ENCODE results near the gene MBNL2. TPM values are rescaled to one million over a fixed set of nuclear protein-coding genes. Genes with fewer than 3 reads are reported as not detected.

The MBNL2 gene
- total and polyA plus RNA-seq, 2 of the 13 experiments (the other 11 are each of a cell fraction or from before 2014, with no cell fraction given): 30.8 to 59.0 TPM

DNA sequence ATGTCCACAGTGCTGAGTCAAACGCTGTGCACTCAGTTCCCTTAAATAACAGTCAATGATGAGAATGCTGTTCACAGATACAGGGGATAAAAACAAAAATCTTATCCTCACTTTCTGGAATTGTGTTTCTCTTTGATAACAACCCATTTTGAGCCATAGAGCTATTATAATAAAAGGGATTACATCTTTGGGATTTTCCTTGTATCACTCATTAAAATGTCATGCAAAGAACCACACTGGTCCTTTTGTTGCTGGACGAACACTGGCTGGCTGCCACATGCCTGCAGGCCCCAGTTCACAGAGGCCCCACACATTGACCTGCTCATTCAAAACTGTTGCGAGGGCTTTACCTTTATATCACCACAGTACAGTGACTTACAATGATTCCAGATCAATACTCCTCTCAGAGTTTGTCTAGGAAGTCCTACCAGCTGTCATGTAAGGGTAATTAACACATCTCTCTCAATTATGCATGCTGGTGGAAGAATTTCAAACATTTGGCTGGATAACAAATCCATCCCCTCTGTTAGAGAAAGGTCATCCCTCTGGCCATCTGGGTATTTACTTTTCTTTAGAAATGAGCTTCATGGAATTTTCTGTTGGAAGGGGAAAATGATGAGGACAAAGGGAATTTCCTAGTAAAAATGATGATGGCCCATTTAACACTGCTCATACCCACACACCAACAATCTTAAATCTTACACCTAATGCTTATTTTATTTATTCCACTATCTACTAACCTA lies 85.9 kb downstream of the MBNL2 start (continued):
- TF ChIP-seq ZNF317 (CRISPR knock-in tag; IDR thresholded peaks at IDR 0.05) (0 out of 2 replicates have a peak, but pooled peaks have one; percentile 31), ZNF577 (CRISPR knock-in tag; IDR thresholded peaks at IDR 0.05; ENCODE audit: borderline replicate concordance, low read depth) (no peak), RARA (CRISPR knock-in tag; IDR thresholded peaks at IDR 0.05) (peak; percentile 25; the same call in 1 of the 2 replicates), SOX5 (CRISPR knock-in tag; IDR thresholded peaks at IDR 0.05; ENCODE audit: borderline replicate concordance) (peak; percentile 68; the same call in 1 of the 2 replicates), SMYD3 (CRISPR knock-in tag; IDR thresholded peaks at IDR 0.05) (0 out of 2 replicates have a peak, but pooled peaks have one; percentile 28), KMT2B (CRISPR knock-in tag; IDR thresholded peaks at IDR 0.05) (peak; percentile 40; the same call in 1 of the 2 replicates), NR2F2 (IDR thresholded peaks at IDR 0.05; ENCODE audit: borderline replicate concordance, low read depth) (peak; percentile 68), NR2F1 (CRISPR knock-in tag; IDR thresholded peaks at IDR 0.05) (peak in 1 of 2 experiments; percentile 72; a peak in 2 of 4 replicates), ZBTB7B (CRISPR knock-in tag; IDR thresholded peaks at IDR 0.05) (0 out of 2 replicates have a peak, but pooled peaks have one; percentile 43), HOXA9 (CRISPR knock-in tag; IDR thresholded peaks at IDR 0.05; ENCODE audit: borderline replicate concordance) (no peak), BCL6 (CRISPR knock-in tag; IDR thresholded peaks at IDR 0.05) (peak; percentile 83), ZMYM4 (CRISPR knock-in tag; IDR thresholded peaks at IDR 0.05) (peak; percentile 38; the same call in 1 of the 2 replicates), TBX2 (CRISPR knock-in tag; IDR thresholded peaks at IDR 0.05; ENCODE audit: borderline replicate concordance) (peak; percentile 93; the same call in 1 of the 2 replicates), TBX3 (IDR thresholded peaks at IDR 0.05; ENCODE audit: borderline replicate concordance) (peak; percentile 80; the same call in 1 of the 2 replicates), SOX6 (IDR thresholded peaks at IDR 0.05) (no peak), SOX6 (CRISPR knock-in tag; IDR thresholded peaks at IDR 0.05) (peak; percentile 85), TCF7 (IDR thresholded peaks at IDR 0.05; ENCODE audit: low read depth) (peak; percentile 39; the same call in 1 of the 2 replicates), MEF2D (CRISPR knock-in tag; IDR thresholded peaks at IDR 0.05) (0 out of 2 replicates have a peak, but pooled peaks have one; percentile 28), FOXJ3 (CRISPR knock-in tag; IDR thresholded peaks at IDR 0.05; ENCODE audit: borderline replicate concordance) (peak; percentile 49; the same call in 1 of the 2 replicates), YEATS2 (CRISPR knock-in tag; IDR thresholded peaks at IDR 0.05; ENCODE audit: borderline replicate concordance) (no peak), MIER3 (CRISPR knock-in tag; IDR thresholded peaks at IDR 0.05; ENCODE audit: borderline replicate concordance) (0 out of 2 replicates have a peak, but pooled peaks have one; percentile 12)
- TF ChIP-seq, protein P1, sequence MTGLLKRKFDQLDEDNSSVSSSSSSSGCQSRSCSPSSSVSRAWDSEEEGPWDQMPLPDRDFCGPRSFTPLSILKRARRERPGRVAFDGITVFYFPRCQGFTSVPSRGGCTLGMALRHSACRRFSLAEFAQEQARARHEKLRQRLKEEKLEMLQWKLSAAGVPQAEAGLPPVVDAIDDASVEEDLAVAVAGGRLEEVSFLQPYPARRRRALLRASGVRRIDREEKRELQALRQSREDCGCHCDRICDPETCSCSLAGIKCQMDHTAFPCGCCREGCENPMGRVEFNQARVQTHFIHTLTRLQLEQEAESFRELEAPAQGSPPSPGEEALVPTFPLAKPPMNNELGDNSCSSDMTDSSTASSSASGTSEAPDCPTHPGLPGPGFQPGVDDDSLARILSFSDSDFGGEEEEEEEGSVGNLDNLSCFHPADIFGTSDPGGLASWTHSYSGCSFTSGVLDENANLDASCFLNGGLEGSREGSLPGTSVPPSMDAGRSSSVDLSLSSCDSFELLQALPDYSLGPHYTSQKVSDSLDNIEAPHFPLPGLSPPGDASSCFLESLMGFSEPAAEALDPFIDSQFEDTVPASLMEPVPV (CRISPR knock-in tag; IDR thresholded peaks at IDR 0.05): 0 out of 2 replicates have a peak, but pooled peaks have one; percentile 26
- TF ChIP-seq, protein P2, sequence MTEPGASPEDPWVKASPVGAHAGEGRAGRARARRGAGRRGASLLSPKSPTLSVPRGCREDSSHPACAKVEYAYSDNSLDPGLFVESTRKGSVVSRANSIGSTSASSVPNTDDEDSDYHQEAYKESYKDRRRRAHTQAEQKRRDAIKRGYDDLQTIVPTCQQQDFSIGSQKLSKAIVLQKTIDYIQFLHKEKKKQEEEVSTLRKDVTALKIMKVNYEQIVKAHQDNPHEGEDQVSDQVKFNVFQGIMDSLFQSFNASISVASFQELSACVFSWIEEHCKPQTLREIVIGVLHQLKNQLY (CRISPR knock-in tag; IDR thresholded peaks at IDR 0.05): peak; percentile 27; the same call in 1 of the 2 replicates
- TF ChIP-seq, protein P3, sequence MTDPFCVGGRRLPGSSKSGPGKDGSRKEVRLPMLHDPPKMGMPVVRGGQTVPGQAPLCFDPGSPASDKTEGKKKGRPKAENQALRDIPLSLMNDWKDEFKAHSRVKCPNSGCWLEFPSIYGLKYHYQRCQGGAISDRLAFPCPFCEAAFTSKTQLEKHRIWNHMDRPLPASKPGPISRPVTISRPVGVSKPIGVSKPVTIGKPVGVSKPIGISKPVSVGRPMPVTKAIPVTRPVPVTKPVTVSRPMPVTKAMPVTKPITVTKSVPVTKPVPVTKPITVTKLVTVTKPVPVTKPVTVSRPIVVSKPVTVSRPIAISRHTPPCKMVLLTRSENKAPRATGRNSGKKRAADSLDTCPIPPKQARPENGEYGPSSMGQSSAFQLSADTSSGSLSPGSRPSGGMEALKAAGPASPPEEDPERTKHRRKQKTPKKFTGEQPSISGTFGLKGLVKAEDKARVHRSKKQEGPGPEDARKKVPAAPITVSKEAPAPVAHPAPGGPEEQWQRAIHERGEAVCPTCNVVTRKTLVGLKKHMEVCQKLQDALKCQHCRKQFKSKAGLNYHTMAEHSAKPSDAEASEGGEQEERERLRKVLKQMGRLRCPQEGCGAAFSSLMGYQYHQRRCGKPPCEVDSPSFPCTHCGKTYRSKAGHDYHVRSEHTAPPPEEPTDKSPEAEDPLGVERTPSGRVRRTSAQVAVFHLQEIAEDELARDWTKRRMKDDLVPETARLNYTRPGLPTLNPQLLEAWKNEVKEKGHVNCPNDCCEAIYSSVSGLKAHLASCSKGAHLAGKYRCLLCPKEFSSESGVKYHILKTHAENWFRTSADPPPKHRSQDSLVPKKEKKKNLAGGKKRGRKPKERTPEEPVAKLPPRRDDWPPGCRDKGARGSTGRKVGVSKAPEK (CRISPR knock-in tag; IDR thresholded peaks at IDR 0.05; ENCODE audit: borderline replicate concordance): no peak
